ENCODE measurements around the gene BRCA2.

Gene BRCA2

DNA sequence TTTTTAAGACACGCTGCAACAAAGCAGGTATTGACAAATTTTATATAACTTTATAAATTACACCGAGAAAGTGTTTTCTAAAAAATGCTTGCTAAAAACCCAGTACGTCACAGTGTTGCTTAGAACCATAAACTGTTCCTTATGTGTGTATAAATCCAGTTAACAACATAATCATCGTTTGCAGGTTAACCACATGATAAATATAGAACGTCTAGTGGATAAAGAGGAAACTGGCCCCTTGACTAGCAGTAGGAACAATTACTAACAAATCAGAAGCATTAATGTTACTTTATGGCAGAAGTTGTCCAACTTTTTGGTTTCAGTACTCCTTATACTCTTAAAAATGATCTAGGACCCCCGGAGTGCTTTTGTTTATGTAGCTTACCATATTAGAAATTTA lies 1.2 kb downstream of the BRCA2 start:
- Histone ChIP-seq H3K9me2 (replicated peaks; ENCODE audit: low read depth, low read length) (no peaks in the 10 kb centered on the region), H3K9me3 (ENCODE audit: insufficient read depth, low read depth, low read length) (no peaks in the 10 kb centered on the region), H3K4me1 (ENCODE audit: insufficient read depth, low read length, poor library complexity, severe bottlenecking) (peaks cover 48% of the 10 kb centered on the region), H3K9ac (ENCODE audit: low read depth, low read length, poor library complexity, severe bottlenecking) (peak overlapping the region; percentile 87), H3K79me2 (ENCODE audit: insufficient read depth, low read length) (peaks cover 42% of the 10 kb centered on the region), H3K27me3 (ENCODE audit: insufficient read depth, low read length, poor library complexity, severe bottlenecking) (no peaks in the 10 kb centered on the region), H3K36me3 (ENCODE audit: insufficient read depth, low read length) (no peaks in the 10 kb centered on the region), H3F3A (ENCODE audit: low read depth) (no peaks in the 10 kb centered on the region), H3K4me3 (ENCODE audit: low read length, poor library complexity, severe bottlenecking) (peak overlapping the region; percentile 83), H4K20me1 (ENCODE audit: insufficient read depth, low read length, poor library complexity, severe bottlenecking) (peaks cover 6% of the 10 kb centered on the region), H3K4me2 (ENCODE audit: low read depth, low read length, poor library complexity, severe bottlenecking) (peak overlapping the region; percentile 88), H2AFZ (ENCODE audit: low read length) (no peak overlapping the region; the same call in 1 of the 2 replicates)
- no peak for TF ChIP-seq EZH2phosphoT487 (IDR thresholded peaks at IDR 0.05; ENCODE audit: borderline replicate concordance)
- TF ChIP-seq, protein P1, sequence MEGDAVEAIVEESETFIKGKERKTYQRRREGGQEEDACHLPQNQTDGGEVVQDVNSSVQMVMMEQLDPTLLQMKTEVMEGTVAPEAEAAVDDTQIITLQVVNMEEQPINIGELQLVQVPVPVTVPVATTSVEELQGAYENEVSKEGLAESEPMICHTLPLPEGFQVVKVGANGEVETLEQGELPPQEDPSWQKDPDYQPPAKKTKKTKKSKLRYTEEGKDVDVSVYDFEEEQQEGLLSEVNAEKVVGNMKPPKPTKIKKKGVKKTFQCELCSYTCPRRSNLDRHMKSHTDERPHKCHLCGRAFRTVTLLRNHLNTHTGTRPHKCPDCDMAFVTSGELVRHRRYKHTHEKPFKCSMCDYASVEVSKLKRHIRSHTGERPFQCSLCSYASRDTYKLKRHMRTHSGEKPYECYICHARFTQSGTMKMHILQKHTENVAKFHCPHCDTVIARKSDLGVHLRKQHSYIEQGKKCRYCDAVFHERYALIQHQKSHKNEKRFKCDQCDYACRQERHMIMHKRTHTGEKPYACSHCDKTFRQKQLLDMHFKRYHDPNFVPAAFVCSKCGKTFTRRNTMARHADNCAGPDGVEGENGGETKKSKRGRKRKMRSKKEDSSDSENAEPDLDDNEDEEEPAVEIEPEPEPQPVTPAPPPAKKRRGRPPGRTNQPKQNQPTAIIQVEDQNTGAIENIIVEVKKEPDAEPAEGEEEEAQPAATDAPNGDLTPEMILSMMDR (conservative IDR thresholded peaks at IDR 0.05; ENCODE audit: low read length): no peak

DNA sequence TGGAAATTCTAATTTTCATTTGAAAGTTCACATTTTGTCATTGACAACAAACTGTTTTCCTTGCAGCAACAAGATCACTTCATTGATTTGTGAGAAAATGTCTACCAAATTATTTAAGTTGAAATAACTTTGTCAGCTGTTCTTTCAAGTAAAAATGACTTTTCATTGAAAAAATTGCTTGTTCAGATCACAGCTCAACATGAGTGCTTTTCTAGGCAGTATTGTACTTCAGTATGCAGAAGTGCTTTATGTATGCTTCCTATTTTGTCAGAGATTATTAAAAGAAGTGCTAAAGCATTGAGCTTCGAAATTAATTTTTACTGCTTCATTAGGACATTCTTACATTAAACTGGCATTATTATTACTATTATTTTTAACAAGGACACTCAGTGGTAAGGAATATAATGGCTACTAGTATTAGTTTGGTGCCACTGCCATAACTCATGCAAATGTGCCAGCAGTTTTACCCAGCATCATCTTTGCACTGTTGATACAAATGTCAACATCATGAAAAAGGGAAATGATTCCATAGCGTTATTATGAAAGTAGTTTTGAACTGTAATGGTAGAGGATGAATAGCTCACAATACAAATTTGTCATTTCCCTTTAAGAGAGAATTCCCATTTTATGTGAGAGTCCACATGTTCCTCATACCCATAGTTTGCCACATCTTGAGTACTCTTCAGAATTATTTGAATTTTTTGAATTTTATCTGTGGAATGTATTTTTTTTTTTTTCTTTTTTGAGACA lies 2.6 kb downstream of the BRCA2 start:
- no peak overlapping the region for H2AFZ ChIP-seq (ENCODE audit: low read length)
- peaks cover 6% of the 10 kb centered on the region for H4K20me1 ChIP-seq (ENCODE audit: insufficient read depth, low read length, poor library complexity, severe bottlenecking)
- H3K4me1 ChIP-seq (ENCODE audit: insufficient read depth, low read length, poor library complexity, severe bottlenecking): peaks cover 48% of the 10 kb centered on the region
- H3F3A ChIP-seq (ENCODE audit: low read depth): no peaks in the 10 kb centered on the region
- H3K27me3 ChIP-seq (ENCODE audit: insufficient read depth, low read length, poor library complexity, severe bottlenecking): no peaks in the 10 kb centered on the region
- TF ChIP-seq EZH2phosphoT487 (IDR thresholded peaks at IDR 0.05; ENCODE audit: borderline replicate concordance): no peak
- TF ChIP-seq, protein P1 (conservative IDR thresholded peaks at IDR 0.05; ENCODE audit: low read length): no peak
- peaks cover 53% of the 10 kb centered on the region for H3K79me2 ChIP-seq (ENCODE audit: insufficient read depth, low read length)
- H3K9me2 ChIP-seq (replicated peaks; ENCODE audit: low read depth, low read length): no peaks in the 10 kb centered on the region
- peak overlapping the region; percentile 88 for H3K4me2 ChIP-seq (ENCODE audit: low read depth, low read length, poor library complexity, severe bottlenecking)
- no peaks in the 10 kb centered on the region for H3K9me3 ChIP-seq (ENCODE audit: insufficient read depth, low read depth, low read length)
- no peaks in the 10 kb centered on the region; the same call in 1 of the 2 replicates for H3K36me3 ChIP-seq (ENCODE audit: insufficient read depth, low read length)
- peak overlapping the region; percentile 83 for H3K4me3 ChIP-seq (ENCODE audit: low read length, poor library complexity, severe bottlenecking)
- H3K9ac ChIP-seq (ENCODE audit: low read depth, low read length, poor library complexity, severe bottlenecking): no peak overlapping the region

GRCh38 chr13:32320528-32320927 lies 5.2 kb downstream of the BRCA2 start:
- peaks cover 66% of the 10 kb centered on the region for H3K79me2 ChIP-seq (ENCODE audit: insufficient read depth, low read length)
- H2AFZ ChIP-seq (ENCODE audit: low read length): no peak overlapping the region
- peaks cover 39% of the 10 kb centered on the region for H3K4me1 ChIP-seq (ENCODE audit: insufficient read depth, low read length, poor library complexity, severe bottlenecking)
- H3K9me3 ChIP-seq (ENCODE audit: insufficient read depth, low read depth, low read length): no peaks in the 10 kb centered on the region
- H3K4me2 ChIP-seq (ENCODE audit: low read depth, low read length, poor library complexity, severe bottlenecking): peak overlapping the region; percentile 42
- TF ChIP-seq, protein P1 (conservative IDR thresholded peaks at IDR 0.05; ENCODE audit: low read length): no peak
- TF ChIP-seq EZH2phosphoT487 (IDR thresholded peaks at IDR 0.05; ENCODE audit: borderline replicate concordance): no peak
- H3K9me2 ChIP-seq (replicated peaks; ENCODE audit: low read depth, low read length): no peaks in the 10 kb centered on the region
- H4K20me1 ChIP-seq (ENCODE audit: insufficient read depth, low read length, poor library complexity, severe bottlenecking): peaks cover 6% of the 10 kb centered on the region
- no peaks in the 10 kb centered on the region for H3K27me3 ChIP-seq (ENCODE audit: insufficient read depth, low read length, poor library complexity, severe bottlenecking)
- H3K4me3 ChIP-seq (ENCODE audit: low read length, poor library complexity, severe bottlenecking): peak overlapping the region; percentile 16
- H3K36me3 ChIP-seq (ENCODE audit: insufficient read depth, low read length): peaks cover 8% of the 10 kb centered on the region
- no peak overlapping the region for H3K9ac ChIP-seq (ENCODE audit: low read depth, low read length, poor library complexity, severe bottlenecking)
- H3F3A ChIP-seq (ENCODE audit: low read depth): no peaks in the 10 kb centered on the region
